ENCODE data around the gene SERTAD1.

Gene SERTAD1

GRCh38 chr19:40407714-40408597 lies 17.8 kb downstream of the SERTAD1 start:
- H3K27ac ChIP-seq (ENCODE audit: low read length), result no peak overlapping the region

GRCh38 chr19:40403262-40403984 lies 22.4 kb downstream of the SERTAD1 start:
- Histone ChIP-seq H3K4me1 (ENCODE audit: insufficient read depth, low read length) (peaks cover 3% of the 10 kb centered on the region; the same call in 1 of the 2 replicates), H3K9ac (ENCODE audit: low read depth, low read length) (peak overlapping the region; percentile 21; the same call in 1 of the 2 replicates), H3K36me3 (ENCODE audit: insufficient read depth, low read depth, low read length) (no peaks in the 10 kb centered on the region), H3K9me3 (ENCODE audit: insufficient read depth, low read depth, low read length) (no peaks in the 10 kb centered on the region), H3K27me3 (ENCODE audit: insufficient read depth, low read length) (peaks cover 2% of the 10 kb centered on the region), H3K27ac (ENCODE audit: low read length) (no peak overlapping the region), H3K4me3 (ENCODE audit: low read length) (peak overlapping the region; percentile 69)

More at GRCh38 chr19:40407714-40408597, 17.8 kb downstream of the SERTAD1 start:
- peaks cover 7% of the 10 kb centered on the region for H3K4me1 ChIP-seq (ENCODE audit: insufficient read depth, low read length)
- H3K36me3 ChIP-seq (ENCODE audit: insufficient read depth, low read depth, low read length), result no peaks in the 10 kb centered on the region
- H3K27me3 ChIP-seq (ENCODE audit: insufficient read depth, low read length), result no peaks in the 10 kb centered on the region
- H3K9ac ChIP-seq (ENCODE audit: low read depth, low read length), result no peak overlapping the region
- no peak overlapping the region for H3K4me3 ChIP-seq (ENCODE audit: low read length)
- no peaks in the 10 kb centered on the region for H3K9me3 ChIP-seq (ENCODE audit: insufficient read depth, low read depth, low read length)

- peaks cover 3% of the 10 kb centered on the region; the same call in 1 of the 2 replicates for H3K4me1 ChIP-seq (ENCODE audit: insufficient read depth, low read length)
- no peak overlapping the region for H3K4me3 ChIP-seq (ENCODE audit: low read length)
- no peaks in the 10 kb centered on the region for H3K36me3 ChIP-seq (ENCODE audit: insufficient read depth, low read depth, low read length)
- H3K27me3 ChIP-seq (ENCODE audit: insufficient read depth, low read length), result peaks cover 7% of the 10 kb centered on the region
- no peak overlapping the region for H3K27ac ChIP-seq (ENCODE audit: low read length)
- no peak overlapping the region for H3K9ac ChIP-seq (ENCODE audit: low read depth, low read length)
- no peaks in the 10 kb centered on the region for H3K9me3 ChIP-seq (ENCODE audit: insufficient read depth, low read depth, low read length)
These were observed 25.2 kb downstream of the SERTAD1 start for GRCh38 chr19:40400559-40400958.

GRCh38 chr19:40398417-40399131 lies 27.2 kb downstream of the SERTAD1 start:
- Histone ChIP-seq H3K9ac (ENCODE audit: low read depth, low read length) (no peak overlapping the region), H3K9me3 (ENCODE audit: insufficient read depth, low read depth, low read length) (no peaks in the 10 kb centered on the region), H3K4me1 (ENCODE audit: insufficient read depth, low read length) (0 out of 2 replicates have a peak, but pooled peaks cover 3% of the 10 kb centered on the region), H3K4me3 (ENCODE audit: low read length) (peak overlapping the region; percentile 17; the same call in 1 of the 2 replicates), H3K27ac (ENCODE audit: low read length) (no peak overlapping the region), H3K27me3 (ENCODE audit: insufficient read depth, low read length) (peaks cover 7% of the 10 kb centered on the region), H3K36me3 (ENCODE audit: insufficient read depth, low read depth, low read length) (no peaks in the 10 kb centered on the region)

- no peaks in the 10 kb centered on the region for H3K36me3 ChIP-seq (ENCODE audit: insufficient read depth, low read depth, low read length)
- no peak overlapping the region for H3K27ac ChIP-seq (ENCODE audit: low read length)
- no peak overlapping the region for H3K4me3 ChIP-seq (ENCODE audit: low read length)
- H3K9ac ChIP-seq (ENCODE audit: low read depth, low read length), result no peak overlapping the region
- H3K4me1 ChIP-seq (ENCODE audit: insufficient read depth, low read length), result no peaks in the 10 kb centered on the region
- H3K27me3 ChIP-seq (ENCODE audit: insufficient read depth, low read length), result peaks cover 7% of the 10 kb centered on the region
- no peaks in the 10 kb centered on the region for H3K9me3 ChIP-seq (ENCODE audit: insufficient read depth, low read depth, low read length)
These were observed 28.3 kb downstream of the SERTAD1 start for GRCh38 chr19:40397568-40397906.

GRCh38 chr19:40396886-40397567 lies 28.8 kb downstream of the SERTAD1 start:
- no peaks in the 10 kb centered on the region for H3K9me3 ChIP-seq (ENCODE audit: insufficient read depth, low read depth, low read length)
- peaks cover 7% of the 10 kb centered on the region for H3K27me3 ChIP-seq (ENCODE audit: insufficient read depth, low read length)
- no peak overlapping the region for H3K9ac ChIP-seq (ENCODE audit: low read depth, low read length)
- H3K4me3 ChIP-seq (ENCODE audit: low read length), result no peak overlapping the region
- H3K4me1 ChIP-seq (ENCODE audit: insufficient read depth, low read length), result no peaks in the 10 kb centered on the region
- H3K27ac ChIP-seq (ENCODE audit: low read length), result no peak overlapping the region
- no peaks in the 10 kb centered on the region for H3K36me3 ChIP-seq (ENCODE audit: insufficient read depth, low read depth, low read length)

- no peaks in the 10 kb centered on the region for H3K4me1 ChIP-seq (ENCODE audit: insufficient read depth, low read length)
- no peaks in the 10 kb centered on the region for H3K36me3 ChIP-seq (ENCODE audit: insufficient read depth, low read depth, low read length)
- H3K9me3 ChIP-seq (ENCODE audit: insufficient read depth, low read depth, low read length), result no peaks in the 10 kb centered on the region
- peaks cover 7% of the 10 kb centered on the region for H3K27me3 ChIP-seq (ENCODE audit: insufficient read depth, low read length)
- no peak overlapping the region; the same call in 1 of the 2 replicates for H3K9ac ChIP-seq (ENCODE audit: low read depth, low read length)
- no peak overlapping the region for H3K27ac ChIP-seq (ENCODE audit: low read length)
- no peak overlapping the region for H3K4me3 ChIP-seq (ENCODE audit: low read length)
These were observed 29.8 kb downstream of the SERTAD1 start for GRCh38 chr19:40395956-40396355.

GRCh38 chr19:40394816-40395210 lies 31.0 kb downstream of the SERTAD1 start:
- H3K9me3 ChIP-seq (ENCODE audit: insufficient read depth, low read depth, low read length), result no peaks in the 10 kb centered on the region
- H3K27me3 ChIP-seq (ENCODE audit: insufficient read depth, low read length), result peaks cover 7% of the 10 kb centered on the region
- H3K36me3 ChIP-seq (ENCODE audit: insufficient read depth, low read depth, low read length), result no peaks in the 10 kb centered on the region
- no peaks in the 10 kb centered on the region for H3K4me1 ChIP-seq (ENCODE audit: insufficient read depth, low read length)
- H3K4me3 ChIP-seq (ENCODE audit: low read length), result no peak overlapping the region
- H3K9ac ChIP-seq (ENCODE audit: low read depth, low read length), result no peak overlapping the region
- H3K27ac ChIP-seq (ENCODE audit: low read length), result no peak overlapping the region

GRCh38 chr19:40393894-40394815 lies 31.6 kb downstream of the SERTAD1 start:
- Histone ChIP-seq H3K4me1 (ENCODE audit: insufficient read depth, low read length) (no peaks in the 10 kb centered on the region), H3K27me3 (ENCODE audit: insufficient read depth, low read length) (peaks cover 7% of the 10 kb centered on the region), H3K36me3 (ENCODE audit: insufficient read depth, low read depth, low read length) (no peaks in the 10 kb centered on the region), H3K9ac (ENCODE audit: low read depth, low read length) (no peak overlapping the region), H3K4me3 (ENCODE audit: low read length) (no peak overlapping the region), H3K27ac (ENCODE audit: low read length) (no peak overlapping the region), H3K9me3 (ENCODE audit: insufficient read depth, low read depth, low read length) (no peaks in the 10 kb centered on the region)

- Histone ChIP-seq H3K27me3 (ENCODE audit: insufficient read depth, low read length) (peaks cover under 1% of the 10 kb centered on the region; the same call in 1 of the 2 replicates), H3K9me3 (ENCODE audit: insufficient read depth, low read depth, low read length) (no peaks in the 10 kb centered on the region), H3K4me1 (ENCODE audit: insufficient read depth, low read length) (no peaks in the 10 kb centered on the region), H3K36me3 (ENCODE audit: insufficient read depth, low read depth, low read length) (no peaks in the 10 kb centered on the region), H3K9ac (ENCODE audit: low read depth, low read length) (no peak overlapping the region), H3K4me3 (ENCODE audit: low read length) (no peak overlapping the region), H3K27ac (ENCODE audit: low read length) (no peak overlapping the region)
These were observed 32.8 kb downstream of the SERTAD1 start for GRCh38 chr19:40392894-40393517.
